ENCODE results near the gene ARMH1.

The ARMH1 gene

DNA sequence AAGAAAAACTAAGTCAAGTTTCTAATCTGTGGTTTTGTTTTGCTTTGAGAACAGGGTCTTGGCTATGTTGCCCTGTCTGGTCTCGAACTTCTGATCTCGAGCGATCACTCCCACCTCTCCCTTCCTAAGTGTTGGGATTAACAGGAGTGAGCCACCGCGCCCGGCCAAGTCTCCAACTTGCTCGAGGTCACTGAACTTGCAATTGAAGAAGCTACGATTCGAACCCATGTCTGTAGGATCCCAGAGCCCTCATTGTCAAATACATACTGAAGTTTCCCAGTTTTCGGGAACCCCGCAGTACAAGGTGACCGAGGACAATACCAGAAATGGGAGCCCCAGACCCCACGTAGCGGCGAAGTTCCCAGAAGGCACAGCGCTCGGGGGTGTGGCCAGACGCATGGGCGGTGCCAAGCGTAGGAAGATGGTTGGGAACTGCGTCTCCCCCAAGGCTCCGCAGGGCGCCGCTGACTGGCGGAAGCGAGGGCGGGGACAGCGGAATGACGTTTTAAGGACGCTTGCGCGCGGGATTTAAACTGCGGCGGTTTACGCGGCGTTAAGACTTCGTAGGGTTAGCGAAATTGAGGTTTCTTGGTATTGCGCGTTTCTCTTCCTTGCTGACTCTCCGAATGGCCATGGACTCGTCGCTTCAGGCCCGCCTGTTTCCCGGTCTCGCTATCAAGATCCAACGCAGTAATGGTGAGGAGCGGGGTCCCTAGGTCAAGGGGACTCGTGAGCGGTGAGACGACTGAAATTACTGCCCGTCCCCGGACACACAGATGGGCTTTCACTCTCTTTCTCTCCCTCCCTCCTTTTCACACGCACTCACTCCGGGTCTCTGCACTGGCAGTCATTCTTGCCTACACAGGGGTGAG is 65.0 kb downstream of the ARMH1 start, which contains the start of gene KIF2C:
Gene KIF2C (plus strand): TSS at position 531 of the 872 bp plus-strand sequence. CDS start 96 bp downstream, at position 627.
- Histone ChIP-seq H3K79me2 (ENCODE audit: low read length) (peaks cover 36% of the 10 kb centered on the region), H3K27ac (ENCODE audit: low read length) (peak within 1 kb of the TSS; percentile 77), H2AFZ (ENCODE audit: low read depth, low read length) (0 out of 2 replicates have a peak within 1 kb of the TSS, but pooled peaks have one; percentile 3)

DNA sequence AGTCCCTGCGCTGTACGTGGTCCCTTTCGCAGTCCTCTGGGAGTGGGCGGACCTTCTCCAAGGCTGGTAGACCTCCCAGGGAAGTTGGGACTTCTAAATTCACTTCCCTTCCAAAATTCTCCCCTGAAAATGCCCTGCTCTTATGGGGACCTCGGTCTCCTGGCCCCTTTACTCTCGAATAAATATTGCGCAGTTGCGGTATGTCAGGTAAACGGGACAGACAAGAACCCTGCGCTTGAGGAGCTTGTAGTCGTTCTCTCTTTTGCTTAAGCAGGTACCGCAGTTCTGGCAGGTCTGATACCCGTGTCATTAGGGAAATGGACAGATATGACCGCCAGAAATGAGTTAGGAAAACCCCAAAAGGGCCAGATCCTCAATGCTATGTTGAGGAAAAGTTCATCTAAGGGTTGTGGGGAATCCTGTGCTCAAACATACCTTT is 65.7 kb downstream of the ARMH1 start:
- no peaks in the 10 kb centered on the region for H3K9me3 ChIP-seq (ENCODE audit: insufficient read depth, low read length)
- TF ChIP-seq, protein P1, sequence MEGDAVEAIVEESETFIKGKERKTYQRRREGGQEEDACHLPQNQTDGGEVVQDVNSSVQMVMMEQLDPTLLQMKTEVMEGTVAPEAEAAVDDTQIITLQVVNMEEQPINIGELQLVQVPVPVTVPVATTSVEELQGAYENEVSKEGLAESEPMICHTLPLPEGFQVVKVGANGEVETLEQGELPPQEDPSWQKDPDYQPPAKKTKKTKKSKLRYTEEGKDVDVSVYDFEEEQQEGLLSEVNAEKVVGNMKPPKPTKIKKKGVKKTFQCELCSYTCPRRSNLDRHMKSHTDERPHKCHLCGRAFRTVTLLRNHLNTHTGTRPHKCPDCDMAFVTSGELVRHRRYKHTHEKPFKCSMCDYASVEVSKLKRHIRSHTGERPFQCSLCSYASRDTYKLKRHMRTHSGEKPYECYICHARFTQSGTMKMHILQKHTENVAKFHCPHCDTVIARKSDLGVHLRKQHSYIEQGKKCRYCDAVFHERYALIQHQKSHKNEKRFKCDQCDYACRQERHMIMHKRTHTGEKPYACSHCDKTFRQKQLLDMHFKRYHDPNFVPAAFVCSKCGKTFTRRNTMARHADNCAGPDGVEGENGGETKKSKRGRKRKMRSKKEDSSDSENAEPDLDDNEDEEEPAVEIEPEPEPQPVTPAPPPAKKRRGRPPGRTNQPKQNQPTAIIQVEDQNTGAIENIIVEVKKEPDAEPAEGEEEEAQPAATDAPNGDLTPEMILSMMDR (IDR thresholded peaks at IDR 0.05; ENCODE audit: low read depth, low read length): no peak

More for the DNA sequence above, 65.0 kb downstream of the ARMH1 start, which contains the start of gene KIF2C:
- Histone ChIP-seq H3K4me1 (ENCODE audit: low read length) (peaks cover 6% of the 10 kb centered on the region; the same call in 1 of the 2 replicates), H3K9me3 (ENCODE audit: insufficient read depth, low read length) (no peaks in the 10 kb centered on the region), H3K9ac (ENCODE audit: low read length) (peak within 1 kb of the TSS; percentile 98), H3K36me3 (replicated peaks; ENCODE audit: low read depth, low read length) (peaks cover 12% of the 10 kb centered on the region), H3K4me2 (ENCODE audit: low read length) (peak within 1 kb of the TSS; percentile 93), H3K27me3 (ENCODE audit: low read depth, low read length) (no peaks in the 10 kb centered on the region), H3K4me3 (ENCODE audit: low read length) (peak within 1 kb of the TSS; percentile 98), H4K20me1 (ENCODE audit: insufficient read depth, low read length) (no peaks in the 10 kb centered on the region)
- TF ChIP-seq EZH2phosphoT487 (IDR thresholded peaks at IDR 0.05; ENCODE audit: low read depth): no peak
- TF ChIP-seq, protein P1 (IDR thresholded peaks at IDR 0.05; ENCODE audit: low read depth, low read length): no peak

DNA sequence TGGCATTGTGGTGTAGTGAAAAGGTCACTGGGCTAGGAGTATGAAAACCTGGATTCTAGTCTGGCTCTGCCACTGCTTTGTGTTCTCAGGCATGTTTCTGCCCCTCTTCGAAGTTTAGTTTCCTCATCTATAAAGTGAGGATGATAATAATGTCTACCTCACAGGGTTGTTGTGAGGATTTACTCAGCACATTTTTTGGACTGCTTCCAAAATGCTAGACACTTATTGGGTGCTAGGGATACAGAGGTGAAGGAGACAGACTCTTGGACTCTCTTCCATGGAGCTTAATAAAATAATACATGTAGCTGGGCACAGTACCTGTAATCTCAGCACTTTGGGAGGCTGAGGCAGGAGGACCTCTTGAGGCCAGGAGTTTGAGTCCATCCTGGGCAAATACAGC is 68.7 kb downstream of the ARMH1 start:
- H3K4me2 ChIP-seq (ENCODE audit: low read length): no peak overlapping the region
- H3K9ac ChIP-seq (ENCODE audit: low read length): no peak overlapping the region

More for the DNA sequence above, 65.7 kb downstream of the ARMH1 start:
- peak overlapping the region; percentile 98 for H3K9ac ChIP-seq (ENCODE audit: low read length)
- H3K4me3 ChIP-seq (ENCODE audit: low read length): peak overlapping the region; percentile 98
- H2AFZ ChIP-seq (ENCODE audit: low read depth, low read length): 0 out of 2 replicates have a peak overlapping the region, but pooled peaks have one; percentile 3
- H3K27ac ChIP-seq (ENCODE audit: low read length): peak overlapping the region; percentile 77
- peaks cover 12% of the 10 kb centered on the region for H3K36me3 ChIP-seq (replicated peaks; ENCODE audit: low read depth, low read length)
- no peaks in the 10 kb centered on the region for H4K20me1 ChIP-seq (ENCODE audit: insufficient read depth, low read length)
- peak overlapping the region; percentile 93 for H3K4me2 ChIP-seq (ENCODE audit: low read length)
- H3K79me2 ChIP-seq (ENCODE audit: low read length): peaks cover 36% of the 10 kb centered on the region
- peaks cover 6% of the 10 kb centered on the region; the same call in 1 of the 2 replicates for H3K4me1 ChIP-seq (ENCODE audit: low read length)
- no peaks in the 10 kb centered on the region for H3K27me3 ChIP-seq (ENCODE audit: low read depth, low read length)

More for the DNA sequence above, 68.7 kb downstream of the ARMH1 start:
- peaks cover 25% of the 10 kb centered on the region for H3K36me3 ChIP-seq (replicated peaks; ENCODE audit: low read depth, low read length)
- peaks cover 47% of the 10 kb centered on the region for H3K79me2 ChIP-seq (ENCODE audit: low read length)
- no peak overlapping the region for H3K27ac ChIP-seq (ENCODE audit: low read length)
- H2AFZ ChIP-seq (ENCODE audit: low read depth, low read length): no peak overlapping the region
- no peak overlapping the region for H3K4me3 ChIP-seq (ENCODE audit: low read length)
- no peaks in the 10 kb centered on the region for H4K20me1 ChIP-seq (ENCODE audit: insufficient read depth, low read length)
- H3K27me3 ChIP-seq (ENCODE audit: low read depth, low read length): no peaks in the 10 kb centered on the region
- TF ChIP-seq, protein P1 (IDR thresholded peaks at IDR 0.05; ENCODE audit: low read depth, low read length): no peak
- no peak for TF ChIP-seq EZH2phosphoT487 (IDR thresholded peaks at IDR 0.05; ENCODE audit: low read depth)
- no peaks in the 10 kb centered on the region for H3K9me3 ChIP-seq (ENCODE audit: insufficient read depth, low read length)
- peaks cover 6% of the 10 kb centered on the region; the same call in 1 of the 2 replicates for H3K4me1 ChIP-seq (ENCODE audit: low read length)
